ENCODE measurements around the gene VASN. TPM values are rescaled to one million over a fixed set of nuclear protein-coding genes. Genes with fewer than 3 reads are reported as not detected.

The VASN gene
- total and polyA plus RNA-seq, 9 of the 15 experiments (the other 6 are each of a cell fraction or from before 2014, with no cell fraction given) = 0.01 to 2.5 (median 0.41) TPM; not detected in 1

DNA sequence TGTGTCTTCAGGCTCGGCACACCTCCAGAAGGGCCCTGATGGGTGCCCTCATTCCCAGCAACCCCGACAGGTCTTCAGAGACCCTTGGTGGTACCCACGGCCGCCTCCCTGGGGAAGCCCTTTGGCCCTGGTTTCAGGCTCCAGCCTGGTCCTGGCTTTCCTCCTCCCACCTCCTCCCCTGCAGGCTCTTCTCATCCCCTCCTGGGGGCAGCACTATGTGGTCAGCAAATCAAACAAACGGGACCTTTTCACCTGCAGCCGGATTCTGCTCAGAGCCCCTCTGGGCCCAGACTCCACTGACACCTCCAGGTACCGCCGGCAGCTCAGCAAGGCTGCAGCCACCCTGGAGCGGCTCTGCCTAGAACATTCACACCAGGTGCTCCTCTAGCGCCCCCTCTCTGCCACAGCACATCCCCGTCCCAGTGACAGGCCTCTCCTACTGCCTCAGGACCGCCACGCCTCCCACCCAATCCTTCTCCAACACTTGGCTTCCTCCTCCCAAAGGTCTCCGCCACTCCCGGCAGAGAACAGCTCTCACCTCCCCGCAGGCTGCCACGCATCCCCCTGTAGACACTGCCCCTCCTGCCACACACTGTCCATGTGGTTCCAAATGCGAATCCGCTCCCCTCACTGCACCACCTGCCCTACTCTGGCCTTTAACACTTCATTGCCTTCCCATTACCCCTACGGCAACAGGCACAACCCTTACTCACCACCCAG is 32.8 kb downstream of the VASN start (continued):
- TF ChIP-seq, protein P1, sequence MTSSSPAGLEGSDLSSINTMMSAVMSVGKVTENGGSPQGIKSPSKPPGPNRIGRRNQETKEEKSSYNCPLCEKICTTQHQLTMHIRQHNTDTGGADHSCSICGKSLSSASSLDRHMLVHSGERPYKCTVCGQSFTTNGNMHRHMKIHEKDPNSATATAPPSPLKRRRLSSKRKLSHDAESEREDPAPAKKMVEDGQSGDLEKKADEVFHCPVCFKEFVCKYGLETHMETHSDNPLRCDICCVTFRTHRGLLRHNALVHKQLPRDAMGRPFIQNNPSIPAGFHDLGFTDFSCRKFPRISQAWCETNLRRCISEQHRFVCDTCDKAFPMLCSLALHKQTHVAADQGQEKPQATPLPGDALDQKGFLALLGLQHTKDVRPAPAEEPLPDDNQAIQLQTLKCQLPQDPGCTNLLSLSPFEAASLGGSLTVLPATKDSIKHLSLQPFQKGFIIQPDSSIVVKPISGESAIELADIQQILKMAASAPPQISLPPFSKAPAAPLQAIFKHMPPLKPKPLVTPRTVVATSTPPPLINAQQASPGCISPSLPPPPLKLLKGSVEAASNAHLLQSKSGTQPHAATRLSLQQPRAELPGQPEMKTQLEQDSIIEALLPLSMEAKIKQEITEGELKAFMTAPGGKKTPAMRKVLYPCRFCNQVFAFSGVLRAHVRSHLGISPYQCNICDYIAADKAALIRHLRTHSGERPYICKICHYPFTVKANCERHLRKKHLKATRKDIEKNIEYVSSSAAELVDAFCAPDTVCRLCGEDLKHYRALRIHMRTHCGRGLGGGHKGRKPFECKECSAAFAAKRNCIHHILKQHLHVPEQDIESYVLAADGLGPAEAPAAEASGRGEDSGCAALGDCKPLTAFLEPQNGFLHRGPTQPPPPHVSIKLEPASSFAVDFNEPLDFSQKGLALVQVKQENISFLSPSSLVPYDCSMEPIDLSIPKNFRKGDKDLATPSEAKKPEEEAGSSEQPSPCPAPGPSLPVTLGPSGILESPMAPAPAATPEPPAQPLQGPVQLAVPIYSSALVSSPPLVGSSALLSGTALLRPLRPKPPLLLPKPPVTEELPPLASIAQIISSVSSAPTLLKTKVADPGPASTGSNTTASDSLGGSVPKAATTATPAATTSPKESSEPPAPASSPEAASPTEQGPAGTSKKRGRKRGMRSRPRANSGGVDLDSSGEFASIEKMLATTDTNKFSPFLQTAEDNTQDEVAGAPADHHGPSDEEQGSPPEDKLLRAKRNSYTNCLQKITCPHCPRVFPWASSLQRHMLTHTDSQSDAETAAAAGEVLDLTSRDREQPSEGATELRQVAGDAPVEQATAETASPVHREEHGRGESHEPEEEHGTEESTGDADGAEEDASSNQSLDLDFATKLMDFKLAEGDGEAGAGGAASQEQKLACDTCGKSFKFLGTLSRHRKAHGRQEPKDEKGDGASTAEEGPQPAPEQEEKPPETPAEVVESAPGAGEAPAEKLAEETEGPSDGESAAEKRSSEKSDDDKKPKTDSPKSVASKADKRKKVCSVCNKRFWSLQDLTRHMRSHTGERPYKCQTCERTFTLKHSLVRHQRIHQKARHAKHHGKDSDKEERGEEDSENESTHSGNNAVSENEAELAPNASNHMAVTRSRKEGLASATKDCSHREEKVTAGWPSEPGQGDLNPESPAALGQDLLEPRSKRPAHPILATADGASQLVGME (CRISPR knock-in tag; IDR thresholded peaks at IDR 0.05) = 0 out of 2 replicates have a peak, but pooled peaks have one; percentile 40
- TF ChIP-seq, protein P2, sequence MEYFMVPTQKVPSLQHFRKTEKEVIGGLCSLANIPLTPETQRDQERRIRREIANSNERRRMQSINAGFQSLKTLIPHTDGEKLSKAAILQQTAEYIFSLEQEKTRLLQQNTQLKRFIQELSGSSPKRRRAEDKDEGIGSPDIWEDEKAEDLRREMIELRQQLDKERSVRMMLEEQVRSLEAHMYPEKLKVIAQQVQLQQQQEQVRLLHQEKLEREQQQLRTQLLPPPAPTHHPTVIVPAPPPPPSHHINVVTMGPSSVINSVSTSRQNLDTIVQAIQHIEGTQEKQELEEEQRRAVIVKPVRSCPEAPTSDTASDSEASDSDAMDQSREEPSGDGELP (CRISPR knock-in tag; IDR thresholded peaks at IDR 0.05; ENCODE audit: borderline replicate concordance) = peak; percentile 40; the same call in 1 of the 2 replicates
- TF ChIP-seq TFAM (CRISPR knock-in tag; conservative IDR thresholded peaks at IDR 0.05) (no peak), SMC3 (conservative IDR thresholded peaks at IDR 0.05; ENCODE audit: insufficient read depth, low read depth, low read length) (peak; percentile 32; the same call in 1 of the 2 replicates), EGR1 (conservative IDR thresholded peaks at IDR 0.05) (no peak), POLR2G (IDR thresholded peaks at IDR 0.05; ENCODE audit: low read depth, low read length) (0 out of 2 replicates have a peak, but pooled peaks have one; percentile 11)
- TF ChIP-seq, protein P3, sequence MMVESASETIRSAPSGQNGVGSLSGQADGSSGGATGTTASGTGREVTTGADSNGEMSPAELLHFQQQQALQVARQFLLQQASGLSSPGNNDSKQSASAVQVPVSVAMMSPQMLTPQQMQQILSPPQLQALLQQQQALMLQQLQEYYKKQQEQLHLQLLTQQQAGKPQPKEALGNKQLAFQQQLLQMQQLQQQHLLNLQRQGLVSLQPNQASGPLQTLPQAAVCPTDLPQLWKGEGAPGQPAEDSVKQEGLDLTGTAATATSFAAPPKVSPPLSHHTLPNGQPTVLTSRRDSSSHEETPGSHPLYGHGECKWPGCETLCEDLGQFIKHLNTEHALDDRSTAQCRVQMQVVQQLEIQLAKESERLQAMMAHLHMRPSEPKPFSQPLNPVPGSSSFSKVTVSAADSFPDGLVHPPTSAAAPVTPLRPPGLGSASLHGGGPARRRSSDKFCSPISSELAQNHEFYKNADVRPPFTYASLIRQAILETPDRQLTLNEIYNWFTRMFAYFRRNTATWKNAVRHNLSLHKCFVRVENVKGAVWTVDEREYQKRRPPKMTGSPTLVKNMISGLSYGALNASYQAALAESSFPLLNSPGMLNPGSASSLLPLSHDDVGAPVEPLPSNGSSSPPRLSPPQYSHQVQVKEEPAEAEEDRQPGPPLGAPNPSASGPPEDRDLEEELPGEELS (CRISPR knock-in tag; IDR thresholded peaks at IDR 0.05; ENCODE audit: borderline replicate concordance) = no peak
- TF ChIP-seq, protein P4, sequence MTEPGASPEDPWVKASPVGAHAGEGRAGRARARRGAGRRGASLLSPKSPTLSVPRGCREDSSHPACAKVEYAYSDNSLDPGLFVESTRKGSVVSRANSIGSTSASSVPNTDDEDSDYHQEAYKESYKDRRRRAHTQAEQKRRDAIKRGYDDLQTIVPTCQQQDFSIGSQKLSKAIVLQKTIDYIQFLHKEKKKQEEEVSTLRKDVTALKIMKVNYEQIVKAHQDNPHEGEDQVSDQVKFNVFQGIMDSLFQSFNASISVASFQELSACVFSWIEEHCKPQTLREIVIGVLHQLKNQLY (CRISPR knock-in tag; conservative IDR thresholded peaks at IDR 0.05) = no peak
- TF ChIP-seq, protein P5, sequence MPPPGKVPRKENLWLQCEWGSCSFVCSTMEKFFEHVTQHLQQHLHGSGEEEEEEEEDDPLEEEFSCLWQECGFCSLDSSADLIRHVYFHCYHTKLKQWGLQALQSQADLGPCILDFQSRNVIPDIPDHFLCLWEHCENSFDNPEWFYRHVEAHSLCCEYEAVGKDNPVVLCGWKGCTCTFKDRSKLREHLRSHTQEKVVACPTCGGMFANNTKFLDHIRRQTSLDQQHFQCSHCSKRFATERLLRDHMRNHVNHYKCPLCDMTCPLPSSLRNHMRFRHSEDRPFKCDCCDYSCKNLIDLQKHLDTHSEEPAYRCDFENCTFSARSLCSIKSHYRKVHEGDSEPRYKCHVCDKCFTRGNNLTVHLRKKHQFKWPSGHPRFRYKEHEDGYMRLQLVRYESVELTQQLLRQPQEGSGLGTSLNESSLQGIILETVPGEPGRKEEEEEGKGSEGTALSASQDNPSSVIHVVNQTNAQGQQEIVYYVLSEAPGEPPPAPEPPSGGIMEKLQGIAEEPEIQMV (tag; conservative IDR thresholded peaks at IDR 0.05; ENCODE audit: low read depth) = no peak
- TF ChIP-seq, protein P6, sequence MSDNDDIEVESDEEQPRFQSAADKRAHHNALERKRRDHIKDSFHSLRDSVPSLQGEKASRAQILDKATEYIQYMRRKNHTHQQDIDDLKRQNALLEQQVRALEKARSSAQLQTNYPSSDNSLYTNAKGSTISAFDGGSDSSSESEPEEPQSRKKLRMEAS (CRISPR knock-in tag; IDR thresholded peaks at IDR 0.05) = peak; percentile 41; the same call in 1 of the 2 replicates
- TF ChIP-seq, protein P7, sequence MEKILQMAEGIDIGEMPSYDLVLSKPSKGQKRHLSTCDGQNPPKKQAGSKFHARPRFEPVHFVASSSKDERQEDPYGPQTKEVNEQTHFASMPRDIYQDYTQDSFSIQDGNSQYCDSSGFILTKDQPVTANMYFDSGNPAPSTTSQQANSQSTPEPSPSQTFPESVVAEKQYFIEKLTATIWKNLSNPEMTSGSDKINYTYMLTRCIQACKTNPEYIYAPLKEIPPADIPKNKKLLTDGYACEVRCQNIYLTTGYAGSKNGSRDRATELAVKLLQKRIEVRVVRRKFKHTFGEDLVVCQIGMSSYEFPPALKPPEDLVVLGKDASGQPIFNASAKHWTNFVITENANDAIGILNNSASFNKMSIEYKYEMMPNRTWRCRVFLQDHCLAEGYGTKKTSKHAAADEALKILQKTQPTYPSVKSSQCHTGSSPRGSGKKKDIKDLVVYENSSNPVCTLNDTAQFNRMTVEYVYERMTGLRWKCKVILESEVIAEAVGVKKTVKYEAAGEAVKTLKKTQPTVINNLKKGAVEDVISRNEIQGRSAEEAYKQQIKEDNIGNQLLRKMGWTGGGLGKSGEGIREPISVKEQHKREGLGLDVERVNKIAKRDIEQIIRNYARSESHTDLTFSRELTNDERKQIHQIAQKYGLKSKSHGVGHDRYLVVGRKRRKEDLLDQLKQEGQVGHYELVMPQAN (IDR thresholded peaks at IDR 0.05; ENCODE audit: borderline replicate concordance) = no peak

All from K562 (cell line).